NCI-H146 (cell line): Measurements from ENCODE around the gene ERC2.

ENCODE experiments used
- DNase-seq: peaks from one replicate; lab custom pipeline; 2025; lab: John Stamatoyannopoulos, UW

The ERC2 gene

GRCh38 chr3:55619046-55619808 lies 849.0 kb downstream of the ERC2 start:
- DNase-seq, result no peak

DNA sequence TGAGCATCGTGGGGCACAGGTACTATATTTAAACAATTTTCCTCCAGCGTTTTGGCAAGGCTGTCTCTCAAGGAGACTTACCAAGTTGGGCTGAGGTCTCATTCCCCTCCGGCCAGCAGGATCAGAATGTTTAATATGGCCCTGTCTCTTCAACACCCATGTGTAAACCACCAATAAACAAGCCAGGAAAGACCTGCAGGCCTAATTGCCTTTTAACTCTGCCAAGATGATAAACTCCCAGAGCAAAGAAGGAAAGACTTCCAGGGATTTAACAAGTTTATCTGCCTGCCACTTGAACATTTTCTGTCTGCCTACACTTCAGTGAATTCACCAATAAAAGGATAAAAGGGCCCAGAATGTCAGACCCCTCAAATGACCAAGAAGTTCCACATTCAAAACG lies 850.9 kb downstream of the ERC2 start:
- DNase-seq, result no peak

DNA sequence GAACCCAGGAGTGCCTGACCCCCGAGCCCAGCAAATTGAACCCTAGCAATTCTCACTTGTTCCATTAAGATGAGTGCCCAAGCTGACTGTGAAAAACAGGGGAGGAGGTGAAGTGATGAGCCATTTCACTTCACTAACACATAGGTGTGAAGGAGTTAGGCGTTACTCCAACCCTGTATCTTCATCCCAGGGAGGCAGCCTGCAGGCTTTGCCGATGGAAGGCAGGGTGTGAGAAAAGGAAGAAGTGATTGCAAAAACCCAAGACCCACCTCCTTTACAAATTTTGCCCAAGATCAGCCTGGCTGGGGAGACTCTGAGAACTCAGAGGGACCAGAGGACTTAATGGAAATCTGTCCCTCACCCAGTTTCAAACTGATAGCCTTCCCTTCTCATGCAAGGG lies 851.5 kb downstream of the ERC2 start:
- DNase-seq, result no peak

- no peak for DNase-seq
Observed at GRCh38 chr3:55615694-55616295, 852.5 kb downstream of the ERC2 start.

DNA sequence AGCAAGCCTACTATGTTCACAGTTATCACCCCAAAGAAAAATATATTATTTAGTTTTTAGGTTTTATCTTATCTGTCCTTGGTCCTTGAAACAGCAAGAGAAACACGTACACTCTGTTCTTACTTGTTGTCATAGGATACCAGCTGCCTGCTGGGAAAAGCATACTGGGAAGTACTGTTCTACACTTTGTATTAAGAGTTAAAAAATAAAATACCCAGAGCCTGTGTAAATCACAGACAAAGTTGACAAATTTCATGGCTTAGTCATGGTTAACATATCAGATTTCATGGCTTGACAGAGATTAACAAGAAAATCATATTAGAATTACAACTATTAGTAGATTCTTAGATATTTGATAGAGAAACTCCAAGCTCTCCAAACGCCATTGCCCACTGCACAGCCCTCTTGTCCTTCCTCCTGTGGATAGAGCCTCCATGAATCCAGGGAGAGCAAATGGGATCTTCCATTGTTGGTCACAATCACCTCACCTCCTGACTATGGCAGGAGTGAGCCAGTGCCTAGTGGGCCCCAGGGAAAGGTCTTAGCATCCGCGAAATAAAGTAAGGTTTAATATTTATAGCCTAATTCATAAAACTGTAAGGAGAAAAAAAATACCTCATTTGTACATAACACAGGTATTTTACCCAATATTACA lies 853.1 kb downstream of the ERC2 start:
- no peak for DNase-seq

DNA sequence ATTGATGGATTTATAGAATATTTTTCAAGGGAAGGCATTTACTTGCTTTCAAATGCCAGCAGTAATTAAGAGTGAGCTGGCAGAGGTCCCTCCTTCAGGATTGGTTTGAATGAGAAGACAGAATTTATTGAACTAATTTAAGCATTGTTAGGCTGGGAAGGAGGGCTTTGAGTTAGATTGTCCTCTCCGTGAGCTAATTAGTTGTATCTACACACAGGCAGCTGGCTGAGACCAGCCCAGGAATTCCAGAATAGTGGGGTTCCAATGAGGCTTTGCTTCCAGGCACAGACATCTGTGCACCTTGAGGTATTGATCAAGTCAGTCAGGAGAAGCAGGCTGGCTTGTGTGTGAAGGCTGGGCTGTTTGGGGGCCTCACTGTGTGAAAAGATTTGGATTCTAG lies 857.1 kb downstream of the ERC2 start:
- no peak for DNase-seq

- DNase-seq, result no peak
Observed at GRCh38 chr3:55609230-55609827, 858.9 kb downstream of the ERC2 start.

DNA sequence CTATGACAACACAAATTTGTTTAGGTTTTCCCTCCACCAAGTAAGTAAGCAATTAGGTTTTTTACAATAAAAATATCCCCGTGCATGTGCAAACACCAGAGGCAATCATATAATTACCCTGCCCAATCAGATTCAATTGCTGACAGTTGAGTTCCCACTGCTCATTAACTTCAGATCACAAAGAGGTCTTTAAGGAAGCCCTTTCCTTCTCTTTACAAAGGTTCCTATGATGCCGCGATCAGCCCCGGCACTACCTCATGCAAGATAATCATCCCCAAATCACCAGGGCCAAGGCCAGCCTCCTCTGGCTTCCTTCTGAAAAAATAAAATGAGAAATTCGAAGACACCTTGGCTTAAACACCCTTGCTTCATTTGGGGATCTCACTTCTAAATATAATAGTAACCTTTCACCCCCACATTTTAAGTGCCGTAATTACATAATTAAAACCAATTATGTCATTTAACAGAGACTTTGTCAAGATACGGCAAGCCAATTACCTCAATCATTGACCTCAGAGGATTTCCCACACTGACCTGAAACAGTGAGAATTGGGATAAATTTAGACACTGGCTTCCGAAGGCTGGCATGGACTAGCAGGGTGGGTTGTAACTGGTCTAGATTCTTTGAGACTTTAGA lies 859.8 kb downstream of the ERC2 start:
- DNase-seq, result peak; percentile 59

- no peak for DNase-seq
Observed at GRCh38 chr3:55607844-55608243, 860.4 kb downstream of the ERC2 start.

GRCh38 chr3:55607175-55607574 lies 861.1 kb downstream of the ERC2 start:
- no peak for DNase-seq

- no peak for DNase-seq
Observed at GRCh38 chr3:55605443-55606236, 862.6 kb downstream of the ERC2 start.

DNA sequence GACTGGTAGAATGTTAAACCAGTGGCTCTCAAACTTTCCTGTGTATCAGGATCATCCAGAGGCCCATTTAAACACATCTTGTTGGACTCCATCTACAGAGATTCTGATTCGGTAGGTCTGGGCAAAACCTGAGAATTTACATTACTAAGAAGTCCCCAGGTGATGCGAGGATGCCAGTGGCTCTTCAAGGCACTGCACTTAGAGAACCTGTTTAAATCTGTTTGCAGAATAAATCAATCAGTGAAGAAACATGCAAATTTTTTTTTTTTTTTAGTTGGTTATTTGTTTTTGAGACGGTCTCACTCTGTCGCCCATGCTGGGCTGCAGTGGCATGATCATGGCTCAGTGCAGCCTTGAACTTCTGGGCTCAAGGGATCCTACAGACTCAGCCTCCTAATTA lies 863.4 kb downstream of the ERC2 start:
- no peak for DNase-seq

DNA sequence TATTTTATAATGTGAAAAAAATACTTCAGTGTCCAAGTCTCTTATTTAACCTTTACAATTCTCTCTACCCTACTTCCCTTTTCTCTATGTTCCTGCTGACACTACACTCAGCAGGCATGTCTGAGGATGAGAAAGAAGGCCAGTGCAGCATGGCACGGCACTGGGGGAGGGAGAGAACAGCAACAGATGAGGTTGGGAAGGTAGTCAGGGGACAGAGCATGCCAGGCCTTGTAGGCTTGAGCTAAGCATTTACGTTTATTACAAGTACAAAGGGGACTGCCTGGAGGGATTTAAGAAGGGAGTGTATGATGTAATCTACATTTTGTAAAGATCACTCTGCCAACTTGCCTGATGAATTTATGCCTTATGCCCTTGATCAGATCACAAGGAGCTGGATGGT lies 863.9 kb downstream of the ERC2 start:
- no peak for DNase-seq

GRCh38 chr3:55601366-55602080 lies 866.7 kb downstream of the ERC2 start:
- no peak for DNase-seq

GRCh38 chr3:55598224-55598623 lies 870.0 kb downstream of the ERC2 start:
- no peak for DNase-seq

- DNase-seq, result no peak
Observed at GRCh38 chr3:55597641-55598040, 870.6 kb downstream of the ERC2 start.

- no peak for DNase-seq
Observed at GRCh38 chr3:55596212-55596611, 872.1 kb downstream of the ERC2 start.

DNA sequence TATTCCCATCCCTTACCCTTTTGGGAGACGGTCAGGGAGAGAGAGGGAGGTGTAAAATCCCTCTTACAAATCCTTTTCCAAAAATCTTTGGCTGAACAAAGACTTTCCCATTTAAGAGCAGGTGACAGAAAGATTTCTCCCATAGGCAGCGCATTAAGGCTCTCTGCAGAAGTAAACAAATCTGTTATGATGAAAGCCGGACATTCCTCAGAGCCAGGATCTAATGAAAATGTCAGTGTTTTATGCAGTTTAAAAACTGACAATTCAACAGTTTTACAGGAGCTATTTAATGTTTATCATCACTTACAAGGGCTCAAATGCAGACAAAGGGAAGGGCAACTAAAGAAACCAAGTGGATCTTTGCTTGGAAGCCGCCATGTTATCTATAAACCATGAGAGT lies 872.8 kb downstream of the ERC2 start:
- DNase-seq, result no peak

DNA sequence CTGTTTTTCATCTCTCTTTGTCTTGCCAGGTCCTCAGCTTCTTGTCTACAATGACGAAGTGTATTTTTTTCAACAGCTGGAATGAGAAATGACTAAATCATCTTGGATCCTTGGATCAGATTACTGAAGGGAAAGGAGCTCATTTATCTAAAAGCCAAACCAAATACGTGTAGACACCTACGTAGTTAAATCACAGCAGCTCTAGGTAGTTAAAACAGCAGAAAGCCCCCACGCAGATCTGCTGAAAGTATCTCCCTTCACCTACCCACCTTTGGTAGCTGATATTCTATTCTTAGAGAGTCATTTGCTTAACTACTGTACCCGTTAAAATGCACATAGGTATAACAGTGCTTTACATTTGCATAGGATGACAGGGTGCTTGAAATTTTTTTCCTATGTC lies 875.7 kb downstream of the ERC2 start:
- DNase-seq, result no peak

GRCh38 chr3:55591888-55592287 lies 876.4 kb downstream of the ERC2 start:
- DNase-seq, result no peak

GRCh38 chr3:55588146-55588765 lies 880.0 kb downstream of the ERC2 start:
- DNase-seq, result no peak
